Right ventricle myocardium superior (tissue), 1 donor: ENCODE measurements around the gene NFATC4. TPM values are rescaled to one million over a fixed set of nuclear protein-coding genes. Genes with fewer than 3 reads are reported as not detected.
"Not testable (repeated sequence)": the region's sequence is repeated elsewhere in the genome, so short reads cannot be mapped to it uniquely, and the experiment has no call there.

Source experiments
- ATAC-seq: fragments of 200-7000 bp; cut with Tn5 transposase; one replicate; pipeline ENCODE4 v1.9.1; 2020; ENCODE audit warnings: mild to moderate bottlenecking; ENCODE audit not compliant: poor library complexity
- DNase-seq: peaks from one replicate; pipeline ENCODE4 v3.0.0-alpha.2; 2020
- intact Hi-C: fragments of 100-400 bp; cut with DNase I; formaldehyde crosslinking; loops from one replicate; pipeline ENCODE4 v1.11.2; 2022
- total RNA-seq: library from RNA; stranded (reverse); fragmentation: NEBNext Ultra II Directional; extraction: Animal tissue kit (Norgen Biotek cat#: 25700); gene quantifications from one replicate; pipeline ENCODE4 v1.2.1, GENCODE V29; 2021
- donor health status: DM: no; HTN: yes; CAD: no; lungs with severe emphysema.

NFATC4 gene
- total RNA-seq, 1 donor from 2014 or later = 25.6 TPM

DNA sequence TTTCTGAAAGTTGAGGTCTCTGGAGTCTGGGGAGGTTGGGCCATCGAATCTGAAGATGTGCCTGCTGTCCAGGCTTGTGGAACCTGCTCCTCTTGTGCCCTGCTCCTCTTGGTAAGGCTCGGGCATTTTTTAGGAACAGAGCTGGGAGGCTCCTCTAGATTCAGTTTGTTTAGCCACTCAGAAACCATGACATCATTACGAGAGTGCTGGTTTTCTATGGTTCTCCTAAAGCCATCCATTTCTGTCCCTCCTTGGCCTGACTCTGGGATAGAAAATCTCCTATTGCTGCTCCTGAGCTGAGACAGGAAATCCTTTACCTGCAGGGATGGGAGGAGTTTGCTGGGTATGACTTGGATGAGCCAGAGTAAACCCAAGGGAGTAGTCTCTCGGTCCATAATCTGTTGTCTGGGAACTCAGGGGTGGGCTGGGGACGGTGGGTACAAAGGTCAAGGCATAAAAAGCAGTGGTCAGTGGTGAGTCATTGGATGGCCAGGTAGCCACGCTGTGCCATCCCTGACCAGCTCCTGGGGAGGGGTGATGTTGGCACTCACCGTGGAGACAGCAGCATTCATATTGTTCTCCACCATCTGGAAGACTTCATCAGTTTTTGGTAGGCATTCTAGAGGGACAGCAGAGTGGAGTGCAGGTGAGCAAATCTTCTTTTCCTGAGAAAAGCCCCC is 30.7 kb upstream of the NFATC4 start:
- ATAC-seq (no peak), DNase-seq (no peak)
- intact Hi-C loops = no loop called here

DNA sequence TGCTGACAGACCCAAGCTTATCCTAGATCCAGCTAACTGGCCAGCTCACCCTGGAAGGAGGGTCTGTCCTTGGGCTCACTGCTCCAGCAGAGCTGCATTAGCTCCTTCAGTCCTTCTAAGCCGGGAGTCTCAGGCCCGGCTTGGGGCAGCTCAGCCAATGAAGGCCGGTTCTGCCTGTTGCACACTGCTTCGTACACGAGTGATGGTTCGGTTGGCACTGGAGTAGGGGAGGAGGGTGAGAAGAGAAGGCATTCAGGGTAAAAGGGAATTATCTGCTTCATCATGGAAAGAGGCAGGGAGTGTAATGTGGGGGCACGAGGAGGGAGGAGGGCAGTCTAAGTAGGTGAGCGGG is 30.2 kb upstream of the NFATC4 start:
- DNase-seq = no peak
- ATAC-seq = no peak
- intact Hi-C loops = no loop called here

DNA sequence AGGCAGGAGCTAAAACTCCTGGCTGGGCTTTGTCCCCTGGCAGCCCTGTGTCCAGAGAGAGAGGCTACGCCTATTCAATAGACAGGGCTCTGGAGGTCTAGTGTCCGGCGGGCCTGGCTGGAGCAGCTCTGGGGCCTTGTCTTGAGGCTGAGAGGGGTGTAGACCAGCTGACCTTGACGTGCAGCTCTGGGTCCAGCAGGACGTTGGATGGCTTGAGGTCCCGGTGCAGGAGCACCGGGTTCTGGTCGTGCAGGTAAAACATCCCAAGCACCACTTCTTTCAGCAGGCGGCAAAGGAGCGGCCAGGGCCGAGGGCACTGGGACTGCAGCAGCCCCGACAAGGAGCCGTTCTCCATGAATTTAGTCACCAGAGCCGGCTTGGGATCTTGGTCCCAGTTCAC is 29.1 kb upstream of the NFATC4 start:
- intact Hi-C loops = no loop called here
- ATAC-seq (no peak), DNase-seq (no peak)

DNA sequence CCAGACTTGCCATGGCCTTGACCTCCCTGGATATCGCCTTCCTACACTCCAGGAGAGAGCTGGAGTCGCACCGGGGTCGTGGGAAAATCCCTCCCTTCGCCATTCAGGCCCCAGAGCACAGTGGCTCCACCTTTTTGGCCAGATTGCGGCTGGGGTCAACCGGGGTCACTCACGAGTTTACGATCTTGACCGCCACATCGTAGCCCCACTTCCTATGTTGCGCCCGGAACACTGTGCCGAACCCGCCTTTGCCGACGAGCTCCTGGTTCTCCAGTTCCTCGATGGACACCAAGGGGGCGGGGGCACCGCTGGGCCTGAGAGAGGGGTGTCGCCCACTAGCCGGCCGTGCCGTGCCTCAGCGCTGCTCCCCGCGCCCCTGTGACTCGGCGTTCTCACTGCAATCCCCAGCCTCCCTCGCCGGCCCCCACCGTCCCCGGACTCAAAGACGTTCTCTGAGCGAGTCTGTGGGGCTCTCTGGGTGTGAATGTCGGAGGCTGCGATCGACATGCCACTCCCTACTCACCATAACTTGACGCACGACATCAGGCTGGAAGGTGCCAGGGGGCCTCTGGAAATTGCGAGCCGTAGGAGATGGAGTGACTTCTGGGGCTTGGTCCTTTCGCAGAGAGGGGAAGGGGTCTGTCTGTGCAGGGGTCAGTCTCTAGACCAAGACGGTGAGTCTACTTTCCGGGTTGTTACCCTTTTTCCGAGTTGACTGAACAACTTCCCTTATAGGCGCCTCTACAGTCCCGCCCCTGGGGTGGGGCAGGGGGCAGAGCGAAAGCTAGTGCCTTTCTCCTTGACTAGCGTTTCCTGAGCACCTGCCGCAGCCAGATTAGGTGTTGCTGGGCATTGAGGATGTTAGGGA is 28.5 kb upstream of the NFATC4 start, which contains the start of gene RIPK3:
Gene RIPK3, minus strand, starts transcription at position 708 of the 868 bp plus-strand sequence. Its CDS starts 165 bp downstream, at position 543.
- DNase-seq (peak; percentile 77), ATAC-seq (peak; percentile 69)
- intact Hi-C loops = no loop called here

DNA sequence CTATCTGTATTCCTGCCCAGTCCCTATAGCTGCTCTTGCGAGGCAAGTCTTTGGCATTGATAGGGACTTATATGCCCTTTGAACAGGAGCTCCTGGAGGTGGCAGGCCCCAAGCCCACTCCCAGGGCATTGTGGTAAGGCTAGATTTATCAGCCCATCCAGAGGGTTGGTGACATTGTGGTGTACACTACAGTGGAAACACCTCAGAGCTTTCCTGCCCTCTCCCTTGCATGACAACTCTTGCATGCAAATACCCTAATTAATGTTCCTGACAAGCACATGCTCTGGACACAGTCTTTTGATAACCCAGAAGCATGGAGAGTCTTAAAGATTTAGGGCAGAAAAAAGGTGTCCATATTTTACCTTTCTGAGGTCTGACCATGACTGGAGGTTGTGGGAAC is 27.4 kb upstream of the NFATC4 start:
- no peak for DNase-seq
- intact Hi-C loops = no loop called here

DNA sequence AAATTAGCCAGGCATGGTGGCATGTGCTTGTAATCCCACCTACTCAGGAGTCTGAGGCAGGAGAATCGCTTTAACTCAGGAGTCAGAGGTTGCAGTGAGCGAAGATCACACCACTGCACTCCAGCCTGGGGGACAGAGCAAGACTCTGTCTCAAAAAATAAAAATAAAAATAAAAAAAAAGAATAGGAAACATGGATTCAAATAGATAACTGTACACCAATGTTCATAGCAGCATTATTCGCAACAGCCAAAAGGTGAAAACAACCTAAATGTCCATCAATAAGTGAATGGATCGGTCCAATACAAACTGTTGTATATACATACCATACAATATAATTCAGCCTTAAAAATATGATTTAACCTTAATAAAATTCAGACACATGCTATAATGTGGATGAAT is 25.1 kb upstream of the NFATC4 start:
- ATAC-seq (no peak), DNase-seq (no peak)
- intact Hi-C loops = no loop called here

More for the DNA sequence above, 27.4 kb upstream of the NFATC4 start:
- no peak for ATAC-seq

DNA sequence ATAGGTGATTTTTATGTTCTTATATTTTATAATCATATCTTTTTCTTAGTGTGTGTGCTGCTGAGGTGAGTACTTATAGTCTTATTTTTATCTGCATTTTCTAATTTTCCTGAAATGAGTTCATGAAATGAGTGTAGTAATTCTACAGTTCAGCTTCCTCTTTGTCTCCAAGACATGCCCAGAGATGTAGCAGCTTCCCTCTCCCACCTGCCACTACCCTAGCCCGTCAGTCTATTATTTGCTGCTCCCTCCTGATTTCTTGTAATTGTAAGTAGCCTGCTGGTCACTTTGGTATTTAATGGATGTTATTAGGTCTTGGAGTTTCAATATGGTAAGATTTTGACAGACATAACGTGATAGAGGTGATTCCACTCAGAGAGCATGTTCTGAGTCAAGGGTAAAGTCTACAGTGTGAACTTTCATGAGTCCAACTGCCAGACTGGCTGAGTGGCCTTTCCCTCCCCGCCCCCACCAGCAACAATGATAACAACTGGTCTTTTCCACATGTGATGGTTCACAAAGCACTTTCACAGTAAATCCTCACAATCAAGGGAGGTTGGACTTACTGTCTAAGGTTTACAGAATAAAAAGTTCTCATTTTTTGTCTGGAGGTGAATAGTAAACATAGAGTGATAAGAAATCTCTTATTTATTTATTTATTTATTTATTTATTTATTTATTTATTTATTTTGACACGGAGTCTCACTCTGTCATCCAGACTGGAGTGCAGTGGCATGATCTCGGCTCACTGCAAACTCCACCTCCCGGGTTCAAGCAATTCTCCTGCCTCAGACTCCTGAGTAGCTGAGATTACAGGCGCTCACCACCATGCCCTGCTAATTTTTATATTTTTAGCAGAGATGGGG is 24.0 kb upstream of the NFATC4 start:
- ATAC-seq (no peak), DNase-seq (no peak)
- intact Hi-C loops = no loop called here

DNA sequence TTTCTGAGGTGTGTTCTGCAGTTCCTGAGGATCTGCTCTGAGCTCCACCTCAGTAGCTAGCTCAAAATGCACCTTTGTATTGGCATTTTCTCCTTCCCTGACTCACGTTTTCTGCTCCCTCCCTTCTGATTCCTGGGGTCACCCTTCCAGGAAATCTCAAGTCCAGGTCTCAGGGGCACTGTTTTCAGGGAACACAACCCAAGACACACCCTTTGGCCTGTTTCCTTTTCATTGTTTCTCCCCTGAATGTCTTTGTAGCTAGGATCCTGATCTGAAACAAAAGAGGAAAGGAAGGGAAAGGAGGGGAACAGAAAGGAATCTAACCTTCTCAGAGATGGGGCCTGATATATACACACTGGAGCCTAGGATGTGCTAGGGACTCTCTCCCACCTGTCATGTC is 20.9 kb upstream of the NFATC4 start:
- DNase-seq = no peak
- intact Hi-C loops = no loop called here
- no peak for ATAC-seq

DNA sequence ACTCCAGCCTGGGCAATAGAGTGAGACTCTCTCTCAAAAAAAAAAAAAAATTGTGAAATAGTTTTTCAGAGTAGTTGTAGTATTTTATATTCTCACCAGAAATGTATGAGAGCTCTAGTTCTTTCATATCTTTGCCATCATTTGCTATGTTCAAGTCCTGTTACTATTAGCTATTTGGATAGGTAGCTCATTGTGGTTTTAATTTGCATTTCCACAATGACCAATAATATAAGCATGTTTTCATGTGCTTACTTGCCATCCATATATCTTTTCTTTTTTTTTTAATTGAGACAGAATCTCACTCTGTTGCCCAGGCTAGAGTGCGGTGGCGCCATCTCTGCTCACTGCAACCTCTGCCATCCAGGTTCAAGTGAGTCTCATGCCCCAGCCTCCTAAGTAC is 19.8 kb upstream of the NFATC4 start:
- ATAC-seq (no peak), DNase-seq (no peak)
- intact Hi-C loops = no loop called here

DNA sequence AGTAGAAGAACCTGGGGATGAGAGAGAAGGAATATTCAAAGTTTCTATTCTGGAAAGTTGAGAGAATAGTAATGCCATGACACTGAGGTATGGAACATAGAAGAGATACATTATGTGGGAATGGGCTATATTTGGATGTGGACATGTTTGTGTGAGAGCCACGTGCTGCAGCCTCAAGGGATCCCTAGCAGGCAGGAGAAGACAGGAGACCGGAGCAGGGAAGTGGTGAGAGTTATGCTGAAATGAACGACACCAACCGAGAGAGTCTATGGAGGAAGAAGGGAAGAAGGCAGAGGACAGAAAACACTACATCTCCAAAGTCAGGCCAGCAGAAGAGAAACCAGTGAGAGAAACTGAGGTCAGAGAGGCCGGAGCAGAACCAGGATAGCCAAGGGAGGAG is 18.2 kb upstream of the NFATC4 start:
- no peak for ATAC-seq

DNA sequence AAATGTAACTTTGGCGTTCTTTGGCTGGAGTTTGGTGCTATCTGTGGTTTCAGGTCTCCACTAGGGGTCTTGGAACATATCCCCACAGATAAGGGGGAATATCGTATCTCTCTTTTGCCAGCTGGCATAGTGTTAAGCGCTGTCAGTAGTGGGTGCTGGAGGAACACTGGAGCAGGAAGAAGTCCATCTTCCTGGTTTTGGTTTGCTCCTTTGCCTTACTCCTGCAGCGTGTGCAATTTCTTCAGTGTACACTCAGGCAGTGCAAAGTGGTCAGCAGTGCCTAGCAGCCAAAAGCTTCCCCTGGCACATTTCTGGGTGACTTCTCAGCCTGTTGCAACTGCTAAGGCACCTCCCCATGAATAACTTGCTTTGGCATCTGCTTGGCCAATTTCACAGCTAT is 16.5 kb upstream of the NFATC4 start:
- intact Hi-C loops = no loop called here
- peak; percentile 41 for ATAC-seq
- DNase-seq = no peak

More for the DNA sequence above, 18.2 kb upstream of the NFATC4 start:
- intact Hi-C loops = no loop called here
- no peak for DNase-seq

DNA sequence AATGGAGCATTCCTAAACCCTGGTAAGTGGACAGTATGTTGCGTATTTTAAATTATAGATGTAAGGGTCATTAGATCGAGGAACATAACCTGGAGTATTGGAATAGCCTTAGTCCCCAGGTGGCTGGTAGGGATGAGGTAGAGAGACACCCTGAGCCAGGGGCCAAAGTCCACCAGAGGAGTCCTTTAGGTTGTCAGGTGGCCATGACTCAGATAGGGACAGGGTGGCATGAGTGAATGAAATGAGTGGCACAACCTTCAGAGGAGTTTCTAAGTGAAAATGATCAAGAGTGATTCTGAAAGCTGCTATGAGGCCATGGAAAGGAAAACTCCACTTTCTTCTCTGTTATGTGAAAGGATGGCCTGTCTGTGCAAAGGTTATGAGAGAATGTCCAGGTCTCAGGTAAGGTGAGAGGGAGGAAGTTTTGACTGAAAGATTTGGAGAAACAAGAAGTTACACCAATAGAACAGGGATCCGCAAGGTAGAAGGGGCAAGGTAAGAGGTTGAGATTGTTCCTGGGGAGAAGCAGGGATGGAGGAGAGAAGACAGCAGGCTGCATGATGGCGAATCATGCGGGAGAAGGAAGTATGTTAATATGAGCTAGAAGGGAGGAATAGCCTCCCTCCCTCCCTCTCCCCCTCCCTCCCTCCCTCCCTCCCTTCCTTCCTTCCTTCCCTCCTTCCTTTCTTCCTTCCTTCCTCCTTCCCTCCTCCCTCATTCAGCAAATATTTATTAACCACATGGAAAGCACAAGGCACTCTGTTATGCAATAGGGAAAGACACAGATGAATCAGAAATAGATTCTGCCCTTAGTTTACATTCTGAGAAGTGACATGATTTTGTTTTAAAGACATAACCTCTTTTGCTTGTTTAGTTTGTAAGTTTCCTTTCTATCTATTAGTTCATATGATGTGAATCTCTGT is 14.2 kb upstream of the NFATC4 start:
- ATAC-seq (no peak), DNase-seq (no peak)
- intact Hi-C loops = no loop called here

DNA sequence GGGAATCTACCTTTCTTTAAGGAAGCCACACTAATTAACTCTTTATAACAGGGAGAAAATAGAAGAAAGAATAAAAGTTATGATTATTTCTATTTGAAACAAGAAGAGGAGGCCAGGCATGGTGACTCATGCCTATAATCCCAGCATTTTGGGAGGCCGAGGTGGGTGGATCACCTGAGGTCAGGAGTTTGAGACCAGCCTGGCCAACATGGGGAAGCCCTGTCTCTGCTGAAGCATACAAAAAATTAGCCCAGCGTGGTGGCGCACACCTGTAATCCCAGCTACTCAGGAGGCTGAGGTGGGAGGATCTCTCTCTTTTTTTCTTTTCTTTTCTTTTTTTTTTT is 13.5 kb upstream of the NFATC4 start:
- ATAC-seq, intact Hi-C loops, DNase-seq: not testable (repeated sequence)

DNA sequence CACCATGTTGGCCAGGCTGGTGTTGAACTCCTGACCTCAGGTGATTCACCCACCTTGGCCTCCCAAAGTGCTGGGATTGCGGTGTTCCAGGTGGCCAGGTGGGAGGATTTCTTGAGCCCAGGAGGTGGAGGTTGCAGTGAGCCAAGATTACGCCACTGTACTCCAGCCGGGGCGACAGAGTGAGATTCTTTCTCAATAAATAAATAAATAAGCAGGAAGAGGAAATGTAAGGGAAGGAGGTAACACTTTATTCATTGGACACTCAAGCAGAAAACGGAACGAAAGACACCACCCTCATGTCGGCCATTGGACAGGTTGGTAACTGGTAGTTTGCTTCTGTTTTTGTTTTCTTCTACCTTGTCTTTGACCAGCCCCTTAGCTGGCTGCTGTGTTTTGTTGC is 13.0 kb upstream of the NFATC4 start:
- no peak for DNase-seq
- no peak for ATAC-seq
- intact Hi-C loops = no loop called here

DNA sequence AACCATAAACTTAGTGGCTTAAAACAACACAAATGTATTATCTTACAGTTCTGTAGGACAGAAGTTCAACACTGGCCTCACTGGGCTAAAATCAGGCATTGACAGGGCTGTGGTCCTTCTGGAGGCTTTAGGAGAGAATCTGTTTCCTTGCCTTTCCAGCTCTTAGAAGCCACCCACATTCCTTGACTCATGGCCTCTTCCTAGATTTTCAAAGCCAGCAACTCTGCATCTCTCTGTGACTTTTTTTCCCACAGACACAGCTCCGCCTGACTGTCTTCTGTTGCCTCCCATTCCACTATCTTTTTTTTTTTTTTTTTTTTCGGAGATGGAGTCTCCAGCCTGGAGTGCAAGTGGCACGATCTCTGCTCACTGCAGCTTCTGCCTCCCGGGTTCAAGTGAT is 11.8 kb upstream of the NFATC4 start:
- intact Hi-C loops = no loop called here
- no peak for DNase-seq
- no peak for ATAC-seq

DNA sequence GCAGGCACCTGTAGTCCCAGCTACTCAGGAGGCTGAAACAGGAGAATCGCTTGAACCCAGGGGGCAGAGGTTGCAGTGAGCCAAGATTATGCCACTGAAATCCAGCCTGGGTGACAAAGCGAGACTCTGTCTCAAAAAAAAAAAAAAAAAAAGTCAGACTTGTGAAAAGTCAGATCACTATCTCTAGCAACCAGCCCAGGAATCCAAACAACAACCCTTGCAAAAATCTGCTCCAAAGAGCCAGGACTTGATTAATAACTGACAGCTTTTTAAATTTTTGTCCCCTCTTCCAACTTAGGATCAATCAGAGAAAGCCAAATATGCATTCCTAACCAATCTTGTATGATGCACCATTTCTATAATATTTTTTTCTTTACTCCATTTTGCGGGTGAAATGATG is 7.7 kb upstream of the NFATC4 start:
- DNase-seq (no peak), ATAC-seq (no peak)
- intact Hi-C loops = no loop called here

DNA sequence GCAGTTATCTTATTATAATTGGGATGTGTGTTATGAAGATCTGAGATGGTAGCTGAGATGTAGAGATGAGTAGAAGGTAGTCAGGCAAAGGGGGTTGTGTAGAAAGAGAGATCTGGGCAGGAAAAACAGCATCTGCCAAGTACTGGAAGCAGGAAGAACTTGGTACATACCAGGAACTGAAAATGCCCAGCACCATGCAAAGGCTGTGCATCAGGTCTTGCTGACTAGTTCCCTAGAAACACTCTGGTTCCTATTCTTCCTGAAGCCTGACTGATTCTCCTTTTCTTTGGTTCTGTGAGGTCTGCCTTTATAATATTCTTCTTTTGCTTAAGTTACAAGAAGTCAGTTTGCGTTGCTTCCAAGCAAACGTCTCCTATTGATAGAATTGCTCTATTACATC is 6.7 kb upstream of the NFATC4 start:
- intact Hi-C loops = no loop called here
- ATAC-seq = no peak

DNA sequence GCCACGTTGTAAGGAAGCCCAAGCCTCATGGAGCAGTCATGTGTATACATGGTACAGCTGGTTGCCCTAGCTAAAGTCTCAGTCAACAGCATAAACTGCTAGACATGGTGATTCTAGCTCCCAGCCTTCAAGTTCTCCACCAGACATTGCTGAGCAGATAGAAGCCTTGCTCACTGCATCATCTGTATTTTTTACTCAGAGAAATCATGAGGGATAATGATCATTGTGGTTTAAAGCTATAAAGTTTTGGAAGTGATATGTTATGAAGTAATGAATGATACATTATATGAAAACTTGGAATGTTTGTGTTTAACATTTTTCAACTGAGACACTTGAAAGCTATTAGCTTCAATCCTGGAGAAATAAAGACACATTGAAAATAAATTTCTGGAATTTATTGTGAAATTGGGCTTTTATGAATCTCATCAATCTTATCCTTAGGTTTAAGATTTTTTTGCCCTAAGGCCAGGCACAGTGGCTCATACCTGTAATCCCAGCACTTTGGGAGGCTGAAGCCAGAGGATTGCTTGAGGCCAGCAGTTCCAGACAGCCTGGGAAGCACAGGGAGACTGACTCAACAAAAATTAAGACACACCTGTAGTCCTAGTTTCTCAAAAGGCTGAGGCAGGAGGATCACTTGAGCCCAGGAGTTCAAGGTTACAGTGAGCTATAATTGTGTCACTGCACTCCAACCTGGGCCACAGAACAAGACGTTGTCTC is 5.6 kb upstream of the NFATC4 start:
- intact Hi-C loops = no loop called here
- DNase-seq (no peak), ATAC-seq (no peak)

More for the DNA sequence above, 6.7 kb upstream of the NFATC4 start:
- DNase-seq = no peak
